KOPT-K1 (cell line): Measurements from ENCODE around the gene AP3D1.
"Not testable (repeated sequence)": the region's sequence is repeated elsewhere in the genome, so short reads cannot be mapped to it uniquely, and the experiment has no call there.

Experiments used
- H3K27ac ChIP-seq: fragments of 200-600 bp; sonication (generic); 2 replicates; pipeline ENCODE4 v1.5.1; 2016; ENCODE audit warnings: antibody characterized with exemption, mild to moderate bottlenecking, low read depth, low read length; ENCODE audit not compliant: poor library complexity, severe bottlenecking
- H3K36me3 ChIP-seq: fragments of 200-600 bp; sonication (generic); 2 replicates; pipeline ENCODE4 v1.5.1; 2017; ENCODE audit warnings: antibody characterized with exemption, mild to moderate bottlenecking, low read length, moderate library complexity; ENCODE audit not compliant: insufficient read depth
- H3K9me3 ChIP-seq: fragments of 200-600 bp; sonication (generic); 2 replicates; pipeline ENCODE4 v1.5.1; 2017; ENCODE audit warnings: antibody characterized with exemption, low read length, mild to moderate bottlenecking; ENCODE audit not compliant: insufficient read depth, poor library complexity, severe bottlenecking

Gene AP3D1

GRCh38 chr19:2129892-2130770 lies 21.2 kb downstream of the AP3D1 start:
- H3K36me3 ChIP-seq: peaks cover 84% of the 10 kb centered on the region
- H3K9me3 ChIP-seq: no peaks in the 10 kb centered on the region
- no peak overlapping the region for H3K27ac ChIP-seq

- peaks cover 88% of the 10 kb centered on the region for H3K36me3 ChIP-seq
- H3K9me3 ChIP-seq: no peaks in the 10 kb centered on the region
- no peak overlapping the region for H3K27ac ChIP-seq
Measured at GRCh38 chr19:2129486-2129885, 21.9 kb downstream of the AP3D1 start.

GRCh38 chr19:2129022-2129421 lies 22.3 kb downstream of the AP3D1 start:
- H3K27ac ChIP-seq: no peak overlapping the region
- H3K9me3 ChIP-seq: no peaks in the 10 kb centered on the region
- peaks cover 91% of the 10 kb centered on the region for H3K36me3 ChIP-seq

GRCh38 chr19:2128252-2128651 lies 23.1 kb downstream of the AP3D1 start:
- H3K36me3 ChIP-seq: peaks cover 91% of the 10 kb centered on the region

GRCh38 chr19:2127758-2128157 lies 23.6 kb downstream of the AP3D1 start:
- no peak overlapping the region for H3K27ac ChIP-seq
- H3K36me3 ChIP-seq: peaks cover 91% of the 10 kb centered on the region
- no peaks in the 10 kb centered on the region for H3K9me3 ChIP-seq

More at GRCh38 chr19:2128252-2128651, 23.1 kb downstream of the AP3D1 start:
- not testable (repeated sequence) for H3K9me3 ChIP-seq, H3K27ac ChIP-seq

- Histone ChIP-seq H3K36me3 (peaks cover 91% of the 10 kb centered on the region), H3K9me3 (no peaks in the 10 kb centered on the region), H3K27ac (no peak overlapping the region)
Measured at GRCh38 chr19:2126879-2127518, 24.4 kb downstream of the AP3D1 start.

GRCh38 chr19:2123682-2124387 lies 27.5 kb downstream of the AP3D1 start:
- Histone ChIP-seq H3K27ac (no peak overlapping the region), H3K9me3 (no peaks in the 10 kb centered on the region), H3K36me3 (peaks cover 91% of the 10 kb centered on the region)

- peaks cover 97% of the 10 kb centered on the region for H3K36me3 ChIP-seq
- no peaks in the 10 kb centered on the region for H3K9me3 ChIP-seq
- no peak overlapping the region for H3K27ac ChIP-seq
Measured at GRCh38 chr19:2122982-2123381, 28.4 kb downstream of the AP3D1 start.

- H3K27ac ChIP-seq: no peak overlapping the region
- H3K9me3 ChIP-seq: no peaks in the 10 kb centered on the region
- peaks cover 97% of the 10 kb centered on the region for H3K36me3 ChIP-seq
Measured at GRCh38 chr19:2122251-2122650, 29.1 kb downstream of the AP3D1 start.

GRCh38 chr19:2121416-2122051 lies 29.8 kb downstream of the AP3D1 start:
- Histone ChIP-seq H3K27ac (no peak overlapping the region), H3K36me3 (peaks cover 97% of the 10 kb centered on the region), H3K9me3 (no peaks in the 10 kb centered on the region)

- Histone ChIP-seq H3K27ac (no peak overlapping the region), H3K36me3 (peaks cover 97% of the 10 kb centered on the region), H3K9me3 (no peaks in the 10 kb centered on the region)
Measured at GRCh38 chr19:2120821-2121220, 30.5 kb downstream of the AP3D1 start.

- H3K27ac ChIP-seq: no peak overlapping the region
- no peaks in the 10 kb centered on the region for H3K9me3 ChIP-seq
- peaks cover 98% of the 10 kb centered on the region for H3K36me3 ChIP-seq
Measured at GRCh38 chr19:2119921-2120785, 31.2 kb downstream of the AP3D1 start.

GRCh38 chr19:2118438-2118837 lies 32.9 kb downstream of the AP3D1 start:
- no peaks in the 10 kb centered on the region for H3K9me3 ChIP-seq
- no peak overlapping the region for H3K27ac ChIP-seq
- peaks cover 100% of the 10 kb centered on the region for H3K36me3 ChIP-seq
